Activated CD8-positive, alpha-beta memory T cell treated with anti-CD3 and anti-CD28 coated beads, Interleukin-2, amount 50 U/mL, for 24 hours (primary cell): ENCODE data around the gene IL26.
"Not testable (repeated sequence)": the region's sequence is repeated elsewhere in the genome, so short reads cannot be mapped to it uniquely, and the experiment has no call there.

Source experiments
- DNase-seq: peaks from one replicate; pipeline ENCODE4 v3.0.0-alpha.2; 2020; ENCODE audit errors: extremely low read depth

The IL26 gene

GRCh38 chr12:68199127-68199526 lies 26.5 kb downstream of the IL26 start:
- no peak for DNase-seq

- DNase-seq, result no peak
These were observed 27.0 kb downstream of the IL26 start for GRCh38 chr12:68198507-68199086.

GRCh38 chr12:68190301-68190700 lies 35.3 kb downstream of the IL26 start:
- no peak for DNase-seq

GRCh38 chr12:68189821-68190242 lies 35.8 kb downstream of the IL26 start:
- peak; percentile 18 for DNase-seq

- no peak for DNase-seq
These were observed 40.0 kb downstream of the IL26 start for GRCh38 chr12:68185598-68185997.

GRCh38 chr12:68180792-68181744 lies 44.5 kb downstream of the IL26 start:
- DNase-seq, result no peak

- DNase-seq, result no peak
These were observed 46.7 kb downstream of the IL26 start for GRCh38 chr12:68178774-68179439.

GRCh38 chr12:68178184-68178583 lies 47.4 kb downstream of the IL26 start:
- no peak for DNase-seq

- no peak for DNase-seq
These were observed 48.0 kb downstream of the IL26 start for GRCh38 chr12:68177562-68177961.

- DNase-seq, result no peak
These were observed 49.4 kb downstream of the IL26 start for GRCh38 chr12:68176257-68176656.

- DNase-seq, result peak; percentile 21
These were observed 50.0 kb downstream of the IL26 start for GRCh38 chr12:68175557-68176061.

GRCh38 chr12:68174761-68175160 lies 50.8 kb downstream of the IL26 start:
- DNase-seq, result not testable (repeated sequence)

- DNase-seq, result no peak
These were observed 51.8 kb downstream of the IL26 start for GRCh38 chr12:68173792-68174191.

GRCh38 chr12:68170726-68171125 lies 54.9 kb downstream of the IL26 start:
- DNase-seq, result no peak

GRCh38 chr12:68169213-68169889 lies 56.3 kb downstream of the IL26 start:
- DNase-seq, result no peak

GRCh38 chr12:68166317-68166831 lies 59.2 kb downstream of the IL26 start:
- no peak for DNase-seq

- DNase-seq, result no peak
These were observed 62.0 kb downstream of the IL26 start for GRCh38 chr12:68163560-68164081.

GRCh38 chr12:68162374-68162773 lies 63.2 kb downstream of the IL26 start:
- no peak for DNase-seq

GRCh38 chr12:68159681-68160304 lies 65.8 kb downstream of the IL26 start, which contains the start of gene IFNG:
TSS of gene IFNG (minus strand) at chr12:68159740. CDS start at chr12:68159615, 125 bp downstream.
- DNase-seq, result no peak

GRCh38 chr12:68158432-68158831 lies 67.2 kb downstream of the IL26 start:
- DNase-seq, result no peak

GRCh38 chr12:68157380-68157779 lies 68.2 kb downstream of the IL26 start:
- DNase-seq, result no peak
